Hepatic stellate cell (primary cell): Measurements from ENCODE around the gene RAPGEF3.

ENCODE experiments used
- DNase-seq: peaks from one replicate; pipeline ENCODE4 v3.0.0; 2011; ENCODE audit warnings: low spot score

Gene RAPGEF3

GRCh38 chr12:47686645-47687240 lies 71.9 kb downstream of the RAPGEF3 start:
- DNase-seq, result peak; percentile 37
